Muscle layer of duodenum (tissue), 2 donors: ENCODE results near the gene RYR2.

Experiments used
- H3K27ac ChIP-seq: one replicate; pipeline ENCODE4 v1.7.0; 2013; ENCODE audit warnings: mild to moderate bottlenecking, low read length
- H3K27me3 ChIP-seq: one replicate; pipeline ENCODE4 v1.7.0; 2013; ENCODE audit warnings: low read depth, mild to moderate bottlenecking, control low read depth, low read length
- H3K36me3 ChIP-seq, 2 donors: one replicate each; pipeline ENCODE4 v1.7.0; 2013; ENCODE audit warnings: low read length in 2 of 2, control low read depth in 1 of 2, mild to moderate bottlenecking in 1 of 2; ENCODE audit not compliant: insufficient read depth in 2 of 2, control insufficient read depth in 1 of 2
- H3K4me1 ChIP-seq, 2 donors: one replicate each; pipeline ENCODE4 v1.7.0; 2013; ENCODE audit warnings: low read length in 2 of 2, mild to moderate bottlenecking in 2 of 2, control low read depth in 1 of 2, moderate library complexity in 1 of 2; ENCODE audit not compliant: insufficient read depth in 2 of 2, control insufficient read depth in 1 of 2
- H3K4me3 ChIP-seq, 2 donors: one replicate each; pipeline ENCODE4 v1.7.0; 2013; ENCODE audit warnings: low read length in 2 of 2, low read depth in 1 of 2, mild to moderate bottlenecking in 1 of 2
- H3K9me3 ChIP-seq, 2 donors: one replicate each; pipeline ENCODE4 v1.7.0; 2013; ENCODE audit warnings: low read length in 2 of 2, control low read depth in 1 of 2, mild to moderate bottlenecking in 1 of 2; ENCODE audit not compliant: control insufficient read depth in 1 of 2
- donor health status: healthy.

The RYR2 gene

DNA sequence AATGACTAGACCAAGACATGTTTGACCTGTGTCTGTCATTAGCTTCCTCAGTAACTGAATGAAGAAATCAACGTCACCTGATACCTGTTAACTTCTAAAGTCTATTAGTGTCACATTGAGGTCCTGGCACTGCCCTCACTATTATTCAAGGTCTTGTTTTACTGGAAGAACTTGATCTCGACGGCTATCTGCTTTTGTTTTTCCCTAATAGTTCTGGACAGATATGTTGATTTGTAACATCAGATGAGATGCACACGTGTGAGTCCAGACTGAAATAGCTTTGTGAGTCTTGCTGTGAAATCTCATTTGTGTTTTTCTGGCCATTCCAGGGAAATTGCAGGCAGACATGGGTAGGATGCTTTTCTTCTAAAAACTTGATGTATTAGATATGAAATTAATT lies 159.2 kb downstream of the RYR2 start:
- no peak overlapping the region for H3K4me3 ChIP-seq
- no peak overlapping the region for H3K27ac ChIP-seq
- H3K9me3 ChIP-seq, result no peaks in the 10 kb centered on the region
- no peaks in the 10 kb centered on the region for H3K4me1 ChIP-seq
- no peaks in the 10 kb centered on the region for H3K27me3 ChIP-seq
- no peaks in the 10 kb centered on the region for H3K36me3 ChIP-seq

DNA sequence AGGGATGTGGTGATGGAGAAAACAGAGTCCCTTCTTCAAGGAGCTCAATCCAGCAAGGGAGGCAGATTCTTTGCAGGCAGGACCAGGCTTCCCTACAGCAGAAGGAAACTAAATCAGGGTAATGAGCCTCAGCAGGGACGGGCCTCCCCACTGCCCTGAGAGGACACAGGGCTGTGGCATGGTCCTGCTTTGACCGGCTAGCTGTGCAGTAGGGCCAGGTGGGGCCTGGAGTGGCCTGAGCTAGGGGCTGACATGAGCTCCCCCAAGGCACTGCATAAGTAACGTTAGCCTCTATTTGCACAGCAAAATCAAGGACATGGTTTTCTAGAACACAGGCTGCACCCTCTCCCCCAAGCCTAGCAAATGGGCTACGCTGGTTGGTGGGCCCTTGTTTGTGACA lies 162.9 kb downstream of the RYR2 start:
- Histone ChIP-seq H3K9me3 (no peaks in the 10 kb centered on the region), H3K4me3 (no peak overlapping the region), H3K27me3 (no peaks in the 10 kb centered on the region), H3K27ac (no peak overlapping the region), H3K4me1 (no peaks in the 10 kb centered on the region), H3K36me3 (no peaks in the 10 kb centered on the region)

GRCh38 chr1:237205400-237206064 lies 163.5 kb downstream of the RYR2 start:
- Histone ChIP-seq H3K27ac (no peak overlapping the region), H3K27me3 (no peaks in the 10 kb centered on the region), H3K36me3 (no peaks in the 10 kb centered on the region), H3K4me1 (no peaks in the 10 kb centered on the region), H3K9me3 (no peaks in the 10 kb centered on the region), H3K4me3 (no peak overlapping the region)

GRCh38 chr1:237206065-237206414 lies 164.1 kb downstream of the RYR2 start:
- Histone ChIP-seq H3K4me1 (no peaks in the 10 kb centered on the region), H3K36me3 (no peaks in the 10 kb centered on the region), H3K27ac (no peak overlapping the region), H3K4me3 (no peak overlapping the region), H3K9me3 (no peaks in the 10 kb centered on the region), H3K27me3 (no peaks in the 10 kb centered on the region)

DNA sequence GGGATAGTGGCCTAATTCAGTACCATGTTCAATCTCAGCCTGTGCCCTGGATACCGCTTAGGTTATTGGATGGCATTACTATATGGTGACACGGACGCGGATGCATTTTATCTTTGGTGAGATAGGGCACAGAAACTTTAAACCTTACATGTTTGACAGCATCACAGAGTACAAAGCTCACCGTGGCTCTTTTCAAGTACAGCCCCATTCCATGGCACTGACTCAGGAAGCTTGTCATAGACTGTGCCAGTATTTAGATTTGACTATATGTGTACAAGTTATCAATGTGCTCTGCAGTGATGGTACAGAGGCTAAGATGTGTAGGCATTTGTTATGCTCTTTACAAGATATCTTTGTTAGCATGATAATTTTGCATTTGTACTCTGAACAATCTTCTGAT lies 169.0 kb downstream of the RYR2 start:
- no peak overlapping the region for H3K27ac ChIP-seq
- no peaks in the 10 kb centered on the region for H3K9me3 ChIP-seq
- no peaks in the 10 kb centered on the region for H3K4me1 ChIP-seq
- H3K36me3 ChIP-seq, result no peaks in the 10 kb centered on the region
- no peak overlapping the region for H3K4me3 ChIP-seq
- H3K27me3 ChIP-seq, result no peaks in the 10 kb centered on the region

DNA sequence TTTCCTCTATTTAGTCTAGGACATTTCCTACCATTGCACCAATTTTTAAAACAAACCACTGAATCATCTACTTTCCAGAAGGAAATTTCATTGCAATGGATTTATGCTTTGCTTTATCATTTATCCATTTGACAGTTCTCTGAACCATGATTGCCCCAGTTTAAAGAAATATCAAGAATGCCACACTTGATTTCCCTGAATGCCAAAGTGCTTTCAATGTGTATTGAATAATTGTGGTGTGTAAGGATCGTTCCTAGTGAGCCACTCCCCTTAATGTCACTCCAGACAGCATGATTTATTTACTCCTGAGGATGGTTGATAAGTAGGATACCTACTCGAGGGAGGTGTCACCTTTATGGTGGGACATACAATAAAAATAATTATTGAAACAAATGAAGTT lies 169.6 kb downstream of the RYR2 start:
- H3K4me3 ChIP-seq, result no peak overlapping the region
- no peaks in the 10 kb centered on the region for H3K9me3 ChIP-seq
- no peaks in the 10 kb centered on the region for H3K27me3 ChIP-seq
- no peak overlapping the region for H3K27ac ChIP-seq
- H3K4me1 ChIP-seq, result no peaks in the 10 kb centered on the region
- no peaks in the 10 kb centered on the region for H3K36me3 ChIP-seq

GRCh38 chr1:237219751-237220642 lies 178.0 kb downstream of the RYR2 start:
- H3K27ac ChIP-seq, result no peak overlapping the region

DNA sequence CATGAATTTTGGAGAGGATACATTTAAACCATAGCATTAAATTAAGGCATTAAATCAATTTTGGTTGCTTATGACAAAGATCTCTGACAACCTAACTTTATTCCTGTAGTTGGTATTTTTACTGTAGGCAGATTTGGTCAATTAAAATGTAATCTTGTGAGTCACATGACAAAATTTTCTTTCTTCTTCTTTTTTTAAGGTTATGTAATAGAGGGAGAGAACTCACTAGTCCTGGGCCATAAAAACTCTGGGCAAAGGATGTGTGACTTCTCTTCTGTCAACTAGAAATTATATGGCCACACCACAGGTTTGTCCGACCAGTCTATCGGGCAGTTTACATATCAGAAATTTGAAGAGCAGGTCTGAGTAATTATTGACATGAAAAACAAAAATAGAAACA lies 181.4 kb downstream of the RYR2 start:
- no peaks in the 10 kb centered on the region for H3K9me3 ChIP-seq
- H3K4me1 ChIP-seq, result peaks cover 0 to 15% of the 10 kb centered on the region in 2 donors
- H3K27me3 ChIP-seq, result no peaks in the 10 kb centered on the region
- no peak overlapping the region for H3K27ac ChIP-seq
- no peak overlapping the region for H3K4me3 ChIP-seq
- H3K36me3 ChIP-seq, result no peaks in the 10 kb centered on the region

More at GRCh38 chr1:237219751-237220642, 178.0 kb downstream of the RYR2 start:
- H3K4me3 ChIP-seq, result no peak overlapping the region
- H3K27me3 ChIP-seq, result no peaks in the 10 kb centered on the region
- peaks cover 0 to 15% of the 10 kb centered on the region in 2 donors for H3K4me1 ChIP-seq
- H3K9me3 ChIP-seq, result no peaks in the 10 kb centered on the region
- H3K36me3 ChIP-seq, result no peaks in the 10 kb centered on the region

GRCh38 chr1:237226177-237226944 lies 184.4 kb downstream of the RYR2 start:
- peaks cover 0 to 3% of the 10 kb centered on the region in 2 donors for H3K4me1 ChIP-seq
- no peak overlapping the region for H3K27ac ChIP-seq
- no peak overlapping the region for H3K4me3 ChIP-seq
- H3K27me3 ChIP-seq, result no peaks in the 10 kb centered on the region
- no peaks in the 10 kb centered on the region for H3K9me3 ChIP-seq
- no peaks in the 10 kb centered on the region for H3K36me3 ChIP-seq

- Histone ChIP-seq H3K4me1 (peaks cover 0 to 3% of the 10 kb centered on the region in 2 donors), H3K27ac (no peak overlapping the region), H3K9me3 (no peaks in the 10 kb centered on the region), H3K27me3 (no peaks in the 10 kb centered on the region), H3K36me3 (no peaks in the 10 kb centered on the region), H3K4me3 (no peak overlapping the region)
Measured at GRCh38 chr1:237227476-237227875, 185.5 kb downstream of the RYR2 start.

GRCh38 chr1:237228421-237228820 lies 186.4 kb downstream of the RYR2 start:
- Histone ChIP-seq H3K27ac (no peak overlapping the region), H3K4me1 (peaks cover 0 to 3% of the 10 kb centered on the region in 2 donors), H3K36me3 (no peaks in the 10 kb centered on the region), H3K4me3 (no peak overlapping the region), H3K9me3 (no peaks in the 10 kb centered on the region), H3K27me3 (no peaks in the 10 kb centered on the region)
